GM18861 (cell line): ENCODE measurements around the gene DLGAP4.

ENCODE experiments used
- ATAC-seq: cut with Tn5 transposase; IDR thresholded peaks from one replicate; pipeline ENCODE4 v1.9.1; 2021; ENCODE audit not compliant: unreplicated experiment

Gene DLGAP4

GRCh38 chr20:36320261-36320897 is 14.2 kb downstream of the DLGAP4 start:
- ATAC-seq, result no peak

GRCh38 chr20:36320898-36321695 is 15.0 kb downstream of the DLGAP4 start:
- ATAC-seq, result no peak

GRCh38 chr20:36322131-36322530 is 16.0 kb downstream of the DLGAP4 start:
- ATAC-seq, result no peak

- no peak for ATAC-seq
Observed at GRCh38 chr20:36330091-36330490, 24.0 kb downstream of the DLGAP4 start.

- no peak for ATAC-seq
Observed at GRCh38 chr20:36331209-36331608, 25.1 kb downstream of the DLGAP4 start.

- no peak for ATAC-seq
Observed at GRCh38 chr20:36333841-36334240, 27.7 kb downstream of the DLGAP4 start.

- no peak for ATAC-seq
Observed at GRCh38 chr20:36334281-36335205, 28.4 kb downstream of the DLGAP4 start.

GRCh38 chr20:36335206-36335870 is 29.2 kb downstream of the DLGAP4 start:
- ATAC-seq, result no peak

- no peak for ATAC-seq
Observed at GRCh38 chr20:36336204-36336603, 30.1 kb downstream of the DLGAP4 start.

- ATAC-seq, result no peak
Observed at GRCh38 chr20:36336954-36337704, 31.0 kb downstream of the DLGAP4 start.

GRCh38 chr20:36337886-36338285 is 31.7 kb downstream of the DLGAP4 start:
- no peak for ATAC-seq

- ATAC-seq, result no peak
Observed at GRCh38 chr20:36339646-36340592, 33.8 kb downstream of the DLGAP4 start.

GRCh38 chr20:36340593-36340990 is 34.5 kb downstream of the DLGAP4 start:
- no peak for ATAC-seq

- ATAC-seq, result no peak
Observed at GRCh38 chr20:36341331-36342020, 35.3 kb downstream of the DLGAP4 start.

- no peak for ATAC-seq
Observed at GRCh38 chr20:36342331-36343120, 36.4 kb downstream of the DLGAP4 start.

GRCh38 chr20:36343641-36344040 is 37.5 kb downstream of the DLGAP4 start:
- no peak for ATAC-seq

- ATAC-seq, result no peak
Observed at GRCh38 chr20:36344517-36345132, 38.5 kb downstream of the DLGAP4 start.
